Lower leg skin (tissue), 4 donors: ENCODE data around the gene PTPRC. TPM values are rescaled to one million over a fixed set of nuclear protein-coding genes. Genes with fewer than 3 reads are reported as not detected.

Source experiments
- DNase-seq, 2 donors: peaks; one replicate each; pipeline ENCODE4 v3.0.0-alpha.2; 2019; ENCODE audit warnings: low spot score in 2 of 2
- H3K4me3 ChIP-seq: fragments of 200-600 bp; sonication (generic); 2 replicates; pipeline ENCODE4 v1.5.1; 2017; ENCODE audit warnings: mild to moderate bottlenecking, low read depth; ENCODE audit not compliant: poor library complexity, severe bottlenecking
- POLR2A ChIP-seq, 2 donors: fragments of 450-650 bp; IDR thresholded peaks; one replicate each; pipeline ENCODE4 v1.6.1; 2016 to 2017; ENCODE audit warnings: antibody characterized with exemption in 2 of 2, mild to moderate bottlenecking in 1 of 2, moderate library complexity in 1 of 2
- WGBS, 2 donors: methylation state at CpG; one replicate each; pipeline ENCODE4 v1.1.5; 2018; 5-methylcytosine and 5-hydroxymethylcytosine counted together
- intact Hi-C: fragments of 100-400 bp; cut with DNase I; formaldehyde crosslinking; loops from one replicate; pipeline ENCODE4 v1.15.0; 2023; ENCODE audit warnings: low total_unique reads
- total RNA-seq, 4 donors: library from RNA; depleted of rRNA; stranded (reverse); fragments of >200 nt; gene quantifications; one replicate each; pipeline ENCODE4 v1.1.0, GENCODE V29; 2016
- TF ChIP-seq, protein P1 (sequence below), 3 donors: fragments of 450-650 bp; IDR thresholded peaks; one replicate each; pipeline ENCODE4 v1.5.1; 2016; ENCODE audit warnings: antibody characterized with exemption in 3 of 3, mild to moderate bottlenecking in 3 of 3, moderate library complexity in 2 of 3

The PTPRC gene
- total RNA-seq, 4 donors from 2014 or later: 4.0 to 8.3 (median 4.7) TPM

DNA sequence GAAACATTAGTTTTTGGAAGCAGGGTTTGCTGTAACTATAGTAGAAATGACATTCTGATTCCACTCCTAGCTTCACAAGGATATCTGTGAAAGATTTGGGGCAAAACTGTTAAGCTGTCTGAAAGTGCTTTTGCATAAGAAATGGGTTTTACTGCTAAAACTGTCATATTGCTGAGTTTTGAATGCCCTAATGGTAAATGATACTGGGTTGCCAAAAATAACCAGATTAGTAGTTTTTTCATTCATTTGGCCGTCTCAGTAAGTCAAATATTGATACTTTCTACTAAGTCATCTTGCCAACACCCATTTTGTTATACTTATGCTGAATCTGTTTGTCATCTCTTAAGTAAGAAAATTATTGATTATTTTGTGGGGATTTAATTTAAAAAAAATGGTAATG is 399 bp upstream of the PTPRC start:
- 67 to 73% methylated on average over 1 of the region's 1 CpG for WGBS, 2 donors
- intact Hi-C loops: no loop called here
- no peak overlapping the region for H3K4me3 ChIP-seq
- TF ChIP-seq, protein P1, sequence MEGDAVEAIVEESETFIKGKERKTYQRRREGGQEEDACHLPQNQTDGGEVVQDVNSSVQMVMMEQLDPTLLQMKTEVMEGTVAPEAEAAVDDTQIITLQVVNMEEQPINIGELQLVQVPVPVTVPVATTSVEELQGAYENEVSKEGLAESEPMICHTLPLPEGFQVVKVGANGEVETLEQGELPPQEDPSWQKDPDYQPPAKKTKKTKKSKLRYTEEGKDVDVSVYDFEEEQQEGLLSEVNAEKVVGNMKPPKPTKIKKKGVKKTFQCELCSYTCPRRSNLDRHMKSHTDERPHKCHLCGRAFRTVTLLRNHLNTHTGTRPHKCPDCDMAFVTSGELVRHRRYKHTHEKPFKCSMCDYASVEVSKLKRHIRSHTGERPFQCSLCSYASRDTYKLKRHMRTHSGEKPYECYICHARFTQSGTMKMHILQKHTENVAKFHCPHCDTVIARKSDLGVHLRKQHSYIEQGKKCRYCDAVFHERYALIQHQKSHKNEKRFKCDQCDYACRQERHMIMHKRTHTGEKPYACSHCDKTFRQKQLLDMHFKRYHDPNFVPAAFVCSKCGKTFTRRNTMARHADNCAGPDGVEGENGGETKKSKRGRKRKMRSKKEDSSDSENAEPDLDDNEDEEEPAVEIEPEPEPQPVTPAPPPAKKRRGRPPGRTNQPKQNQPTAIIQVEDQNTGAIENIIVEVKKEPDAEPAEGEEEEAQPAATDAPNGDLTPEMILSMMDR (IDR thresholded peaks at IDR 0.05): no peak
- TF ChIP-seq POLR2A (IDR thresholded peaks at IDR 0.05): no peak
- no peak for DNase-seq

DNA sequence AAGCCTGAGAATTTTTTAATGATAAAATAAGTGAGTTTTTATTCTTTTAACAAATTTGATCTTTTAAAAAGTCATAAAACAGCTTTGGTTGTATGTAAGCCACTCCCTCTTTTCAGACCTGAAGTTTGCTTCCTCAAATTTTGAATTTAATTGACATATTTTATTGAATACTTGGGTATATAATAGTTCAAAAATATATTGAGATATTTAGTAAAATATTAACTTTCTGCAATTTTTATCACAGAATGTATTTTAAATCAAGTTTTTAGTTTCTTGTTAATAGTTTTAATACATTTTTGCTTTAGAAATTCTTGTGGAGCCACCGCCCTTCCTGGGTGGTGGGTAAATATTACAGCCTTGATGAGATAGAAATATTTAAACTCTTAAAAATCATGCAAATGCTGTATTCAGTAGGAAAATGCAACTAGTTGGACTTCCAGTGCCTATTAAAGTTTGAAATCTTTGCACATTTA is 867 bp downstream of the PTPRC start:
- TF ChIP-seq, protein P1 (IDR thresholded peaks at IDR 0.05): no peak
- no peak for TF ChIP-seq POLR2A (IDR thresholded peaks at IDR 0.05)
- 88 to 92% methylated on average over 1 of the region's 1 CpG for WGBS, 2 donors
- H3K4me3 ChIP-seq: no peak overlapping the region
- DNase-seq: no peak
- intact Hi-C loops: no loop called here

DNA sequence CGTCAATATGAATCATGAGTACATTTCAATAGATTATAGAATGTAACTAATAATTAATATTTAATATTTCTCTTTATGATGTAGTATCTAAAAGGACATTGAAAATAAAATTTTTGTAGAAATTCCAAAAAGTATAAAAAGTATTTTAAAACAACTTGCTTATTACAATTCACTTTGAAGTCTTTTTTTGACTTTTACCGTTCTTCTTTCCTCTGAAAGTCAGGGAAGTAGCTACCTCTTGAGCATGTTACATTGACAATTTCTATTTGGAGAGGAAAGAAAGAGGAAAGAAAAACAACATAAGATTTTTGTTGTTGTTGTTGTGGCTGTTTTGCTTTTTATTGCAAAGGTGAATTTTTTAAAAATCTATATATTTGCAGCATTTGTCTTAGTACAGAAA is 1.3 kb downstream of the PTPRC start:
- TF ChIP-seq, protein P1 (IDR thresholded peaks at IDR 0.05): no peak
- no peak for TF ChIP-seq POLR2A (IDR thresholded peaks at IDR 0.05)
- no peak overlapping the region for H3K4me3 ChIP-seq
- intact Hi-C loops: no loop called here
- no peak for DNase-seq
- WGBS, 2 donors: 78 to 94% methylated on average over 2 of the region's 2 CpGs

DNA sequence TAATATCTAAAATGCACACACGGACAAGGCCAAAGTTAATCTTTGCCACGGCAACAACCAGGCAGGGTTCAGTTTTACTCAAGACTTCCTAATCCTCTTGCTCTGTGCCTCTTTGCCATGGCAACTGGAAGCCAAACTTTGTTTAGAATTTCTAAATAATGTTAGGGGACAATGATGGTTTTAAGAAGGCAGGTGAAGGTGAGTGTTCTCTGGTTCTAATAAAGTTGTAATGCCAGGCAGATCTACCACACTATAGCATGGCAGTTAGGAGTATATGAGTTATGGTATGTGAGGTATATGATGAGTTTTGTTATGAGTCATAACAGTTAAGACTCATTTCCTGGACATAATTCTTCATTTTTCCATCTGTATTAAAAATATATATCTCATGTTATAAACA is 2.7 kb downstream of the PTPRC start:
- DNase-seq: no peak
- no peak for TF ChIP-seq POLR2A (IDR thresholded peaks at IDR 0.05)
- TF ChIP-seq, protein P1 (IDR thresholded peaks at IDR 0.05): no peak
- no peak overlapping the region for H3K4me3 ChIP-seq
- WGBS, 2 donors: 70 to 75% methylated on average over 2 of the region's 2 CpGs
- intact Hi-C loops: no loop called here

DNA sequence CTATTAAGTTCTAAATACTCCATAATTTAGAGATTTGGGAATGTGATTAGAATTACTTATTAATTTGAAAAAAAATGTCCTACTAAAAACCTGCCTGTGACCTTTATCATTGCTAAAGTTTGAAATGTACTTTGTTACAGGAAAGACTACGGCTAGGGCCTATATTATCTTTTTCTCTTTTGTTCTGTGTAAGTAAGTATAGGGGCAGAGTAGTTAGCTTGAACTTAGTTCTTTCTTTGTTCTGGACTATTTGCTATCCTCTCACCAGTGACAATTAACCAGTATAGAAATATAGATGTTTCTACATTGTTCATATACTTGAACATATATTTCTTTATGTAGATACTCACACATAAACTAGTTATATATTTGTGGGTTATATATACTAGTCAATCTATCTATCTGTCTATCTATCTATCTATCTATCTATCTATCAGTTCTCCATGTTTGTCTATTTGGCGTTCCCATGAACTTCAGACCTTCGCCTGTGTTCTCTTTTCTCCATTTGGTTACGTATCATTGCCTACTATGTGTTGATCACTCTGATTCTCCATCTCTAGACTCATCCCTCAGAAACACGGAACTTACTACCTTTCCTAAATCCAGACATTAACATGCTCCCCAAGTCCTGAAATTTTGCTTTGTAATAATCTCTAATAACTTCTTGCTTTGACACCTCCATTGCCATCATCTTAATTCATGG is 3.3 kb downstream of the PTPRC start:
- H3K4me3 ChIP-seq: no peak overlapping the region
- no peak for DNase-seq
- TF ChIP-seq POLR2A (IDR thresholded peaks at IDR 0.05): no peak
- TF ChIP-seq, protein P1 (IDR thresholded peaks at IDR 0.05): no peak
- intact Hi-C loops: no loop called here
- WGBS, 2 donors: 84 to 86% methylated on average over 5 of the region's 5 CpGs

DNA sequence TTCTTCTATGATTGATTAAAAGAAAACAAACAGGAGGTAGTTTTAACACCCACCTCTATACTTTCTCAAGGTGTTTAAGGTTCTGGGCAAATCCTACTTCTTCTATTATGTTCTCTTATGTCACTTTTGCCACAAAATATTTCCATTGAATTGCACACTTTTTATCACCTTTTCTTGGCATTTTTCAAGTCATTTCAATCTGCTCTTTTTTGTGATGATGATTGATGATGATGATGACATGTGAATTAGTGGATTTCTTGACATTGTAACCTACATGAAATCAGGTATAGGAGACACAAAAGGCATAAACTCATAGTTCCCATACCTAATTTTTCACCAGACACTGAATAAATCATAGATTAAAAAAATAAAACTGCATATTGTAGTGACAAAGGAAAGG is 4.1 kb downstream of the PTPRC start:
- H3K4me3 ChIP-seq: no peak overlapping the region

More for the DNA sequence above, 4.1 kb downstream of the PTPRC start:
- DNase-seq: no peak
- intact Hi-C loops: no loop called here
- TF ChIP-seq POLR2A (IDR thresholded peaks at IDR 0.05): no peak
- TF ChIP-seq, protein P1 (IDR thresholded peaks at IDR 0.05): no peak
